Bone marrow (tissue), 2 donors: ENCODE results near the gene STK33.
A peak's percentile ranks its signal among the peaks of the same experiment; 100 is the strongest.
"Not testable (repeated sequence)": the region's sequence is repeated elsewhere in the genome, so short reads cannot be mapped to it uniquely, and the experiment has no call there.

Source experiments
- DNase-seq, 2 donors: peaks; one replicate each; lab custom pipeline; 2025; lab: John Stamatoyannopoulos, UW

The STK33 gene

GRCh38 chr11:8543278-8543677 lies 50.8 kb downstream of the STK33 start:
- DNase-seq, result no peak

GRCh38 chr11:8541448-8541847 lies 52.6 kb downstream of the STK33 start:
- no peak for DNase-seq

GRCh38 chr11:8533332-8533731 lies 60.7 kb downstream of the STK33 start:
- no peak for DNase-seq

GRCh38 chr11:8532475-8532874 lies 61.6 kb downstream of the STK33 start:
- DNase-seq, result no peak

GRCh38 chr11:8531982-8532381 lies 62.0 kb downstream of the STK33 start:
- no peak for DNase-seq

- no peak for DNase-seq
Measured at GRCh38 chr11:8531312-8531711, 62.7 kb downstream of the STK33 start.

GRCh38 chr11:8527939-8528338 lies 66.1 kb downstream of the STK33 start:
- no peak for DNase-seq

GRCh38 chr11:8523396-8523795 lies 70.6 kb downstream of the STK33 start:
- DNase-seq, result no peak

- DNase-seq, result no peak
Measured at GRCh38 chr11:8512547-8512946, 81.5 kb downstream of the STK33 start.

GRCh38 chr11:8503910-8504364 lies 90.1 kb downstream of the STK33 start:
- no peak for DNase-seq

GRCh38 chr11:8501836-8502235 lies 92.2 kb downstream of the STK33 start:
- DNase-seq, result no peak

GRCh38 chr11:8488395-8488794 lies 105.6 kb downstream of the STK33 start:
- DNase-seq, result no peak

- no peak for DNase-seq
Measured at GRCh38 chr11:8487261-8487660, 106.8 kb downstream of the STK33 start.

GRCh38 chr11:8484251-8484650 lies 109.8 kb downstream of the STK33 start:
- no peak for DNase-seq

GRCh38 chr11:8480858-8481257 lies 113.2 kb downstream of the STK33 start:
- DNase-seq, result no peak

GRCh38 chr11:8477680-8478079 lies 116.3 kb downstream of the STK33 start:
- DNase-seq, result no peak

GRCh38 chr11:8477151-8477550 lies 116.9 kb downstream of the STK33 start:
- no peak for DNase-seq

- not testable (repeated sequence) for DNase-seq
Measured at GRCh38 chr11:8467806-8468205, 126.2 kb downstream of the STK33 start.

GRCh38 chr11:8467356-8467755 lies 126.7 kb downstream of the STK33 start:
- not testable (repeated sequence) for DNase-seq

- DNase-seq, result not testable (repeated sequence)
Measured at GRCh38 chr11:8466884-8467283, 127.1 kb downstream of the STK33 start.

- no peak for DNase-seq
Measured at GRCh38 chr11:8459711-8460399, 134.2 kb downstream of the STK33 start.

- DNase-seq, result peak in 1 of 2 donors; percentile 56
Measured at GRCh38 chr11:8442301-8442700, 151.7 kb downstream of the STK33 start.

GRCh38 chr11:8440649-8441048 lies 153.4 kb downstream of the STK33 start:
- DNase-seq, result no peak

GRCh38 chr11:8429483-8429882 lies 164.5 kb downstream of the STK33 start:
- no peak for DNase-seq
